Tibial artery (tissue), 4 donors: ENCODE measurements around the gene MYMX.

ENCODE experiments used
- DNase-seq, 2 donors: peaks; one replicate each; pipeline ENCODE4 v3.0.0-alpha.2; 2019
- H3K27ac ChIP-seq, 2 donors: fragments of 200-600 bp; sonication (generic) in 1 of 2; 1 replicate in 1 of 2; 2 replicates in 1 of 2; pipeline ENCODE4 v1.5.1; 2018 to 2019; ENCODE audit warnings: mild to moderate bottlenecking in 1 of 2
- H3K27me3 ChIP-seq, 2 donors: fragments of 200-600 bp; sonication (generic) in 1 of 2; one replicate each; pipeline versions ENCODE4 v1.5.1 to v1.6.0; 2016 to 2019
- H3K36me3 ChIP-seq, 3 donors: fragments of 200-600 bp; sonication (generic) in 2 of 3; one replicate each; pipeline ENCODE4 v1.5.1; 2016 to 2019; ENCODE audit warnings: mild to moderate bottlenecking in 2 of 3
- H3K4me1 ChIP-seq, 4 donors: fragments of 200-600 bp; sonication (generic) in 2 of 4; 1 replicate in 3 of 4; 2 replicates in 1 of 4; pipeline ENCODE4 v1.5.1; 2016 to 2019
- H3K4me3 ChIP-seq, 2 donors: fragments of 200-600 bp; sonication (generic) in 1 of 2; 1 replicate in 1 of 2; 2 replicates in 1 of 2; pipeline ENCODE4 v1.5.1; 2018 to 2019; ENCODE audit warnings: mild to moderate bottlenecking in 2 of 2
- H3K9me3 ChIP-seq, 3 donors: fragments of 200-600 bp; sonication (generic) in 1 of 3; one replicate each; pipeline ENCODE4 v1.5.1; 2016 to 2019
- intact Hi-C: fragments of 100-400 bp; cut with DNase I; formaldehyde crosslinking; loops from one replicate; pipeline ENCODE4 v1.15.0; 2023; ENCODE audit warnings: low total_unique reads
- TF ChIP-seq, protein P1 (sequence below), 2 experiments: fragments of 200-600 bp in 1 of 2; fragments of 450-650 bp in 1 of 2; IDR thresholded peaks; one replicate each; pipeline ENCODE4 v1.5.1; 2017 to 2019; ENCODE audit warnings: antibody characterized with exemption in 2 of 2, mild to moderate bottlenecking in 1 of 2, moderate library complexity in 1 of 2

Gene MYMX

DNA sequence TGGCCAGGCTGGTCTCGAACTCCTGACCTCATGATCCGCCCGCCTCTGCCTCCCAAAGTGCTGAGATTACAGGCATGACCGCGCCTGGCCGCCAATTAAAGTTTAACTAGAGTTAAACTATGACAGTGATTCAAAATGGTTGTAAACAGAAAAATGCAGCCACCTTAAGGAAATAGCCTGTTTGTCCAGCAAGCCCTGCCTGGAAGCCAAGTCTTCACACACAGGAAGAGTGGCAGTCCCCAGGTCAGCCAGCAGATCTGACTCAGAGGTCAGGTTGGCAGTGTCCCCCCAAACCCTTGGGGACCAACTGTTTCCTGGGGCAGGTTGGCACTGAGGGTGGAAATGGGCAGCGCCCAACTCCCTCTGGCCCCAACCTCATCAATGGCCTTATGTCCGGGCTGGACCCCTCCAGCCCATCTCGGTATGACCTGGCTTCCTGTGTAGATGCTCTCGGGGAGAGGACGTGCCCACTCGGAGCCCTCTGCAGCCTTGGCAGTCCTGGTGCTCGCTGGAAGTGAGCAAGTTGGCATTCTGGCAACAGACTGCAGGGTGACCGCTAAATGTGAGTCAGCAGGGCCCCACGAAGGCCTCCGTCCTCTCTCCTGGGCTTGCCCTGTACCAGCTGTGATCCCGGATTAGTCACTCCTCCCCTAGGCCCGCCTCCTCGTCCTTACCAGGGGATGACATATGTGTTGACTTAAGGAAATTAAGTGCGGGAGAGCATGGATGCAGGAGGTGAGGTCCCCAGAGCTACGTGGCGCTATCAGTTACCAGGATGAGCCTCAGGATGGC is 20.5 kb downstream of the MYMX start:
- Histone ChIP-seq H3K4me3 (peak overlapping the region; percentile 58 to 73), H3K9me3 (no peaks in the 10 kb centered on the region), H3K27ac (peak overlapping the region; percentile 94 to 99), H3K36me3 (peaks cover 10 to 14% (median 10%) of the 10 kb centered on the region in 3 donors), H3K27me3 (no peaks in the 10 kb centered on the region), H3K4me1 (peaks cover 0 to 56% (median 46%) of the 10 kb centered on the region in 4 donors)
- TF ChIP-seq, protein P1, sequence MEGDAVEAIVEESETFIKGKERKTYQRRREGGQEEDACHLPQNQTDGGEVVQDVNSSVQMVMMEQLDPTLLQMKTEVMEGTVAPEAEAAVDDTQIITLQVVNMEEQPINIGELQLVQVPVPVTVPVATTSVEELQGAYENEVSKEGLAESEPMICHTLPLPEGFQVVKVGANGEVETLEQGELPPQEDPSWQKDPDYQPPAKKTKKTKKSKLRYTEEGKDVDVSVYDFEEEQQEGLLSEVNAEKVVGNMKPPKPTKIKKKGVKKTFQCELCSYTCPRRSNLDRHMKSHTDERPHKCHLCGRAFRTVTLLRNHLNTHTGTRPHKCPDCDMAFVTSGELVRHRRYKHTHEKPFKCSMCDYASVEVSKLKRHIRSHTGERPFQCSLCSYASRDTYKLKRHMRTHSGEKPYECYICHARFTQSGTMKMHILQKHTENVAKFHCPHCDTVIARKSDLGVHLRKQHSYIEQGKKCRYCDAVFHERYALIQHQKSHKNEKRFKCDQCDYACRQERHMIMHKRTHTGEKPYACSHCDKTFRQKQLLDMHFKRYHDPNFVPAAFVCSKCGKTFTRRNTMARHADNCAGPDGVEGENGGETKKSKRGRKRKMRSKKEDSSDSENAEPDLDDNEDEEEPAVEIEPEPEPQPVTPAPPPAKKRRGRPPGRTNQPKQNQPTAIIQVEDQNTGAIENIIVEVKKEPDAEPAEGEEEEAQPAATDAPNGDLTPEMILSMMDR (IDR thresholded peaks at IDR 0.05): no peak
- intact Hi-C loops: no loop called here
- peak; percentile 98 for DNase-seq

DNA sequence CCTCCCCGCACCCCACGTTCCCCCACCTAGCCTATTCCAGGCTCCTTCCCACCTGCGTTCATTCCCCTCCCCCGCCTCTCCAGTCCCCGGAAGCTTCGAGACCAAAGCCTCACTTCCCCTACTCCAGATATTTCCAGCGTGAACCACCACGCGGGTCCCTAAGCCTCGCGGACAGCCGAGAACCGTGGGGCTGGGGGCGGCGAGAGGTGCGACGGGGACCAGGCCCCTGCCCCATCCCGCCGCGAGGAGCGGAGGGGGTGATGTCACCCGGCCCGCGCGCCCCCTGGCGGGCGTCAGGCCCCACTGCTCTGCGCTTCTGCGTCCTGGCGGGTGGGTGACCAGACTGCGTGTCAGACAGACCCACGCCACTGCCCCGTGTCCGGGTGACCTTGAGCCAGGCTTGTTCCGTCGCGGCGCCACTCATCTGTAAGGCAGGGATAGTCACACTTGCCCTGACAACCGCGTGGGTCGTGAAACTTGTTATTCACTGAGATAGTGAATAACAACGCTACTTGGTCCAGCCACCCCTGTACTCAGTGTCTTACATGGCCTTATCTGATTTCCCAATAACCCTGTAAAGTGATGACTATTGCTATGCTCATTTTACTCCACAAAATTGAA is 21.2 kb downstream of the MYMX start:
- H3K4me3 ChIP-seq: peak overlapping the region; percentile 58 to 73
- H3K9me3 ChIP-seq: no peaks in the 10 kb centered on the region
- H3K27ac ChIP-seq: peak overlapping the region; percentile 94 to 99
- H3K36me3 ChIP-seq: peaks cover 3 to 7% (median 3%) of the 10 kb centered on the region in 3 donors
- TF ChIP-seq, protein P1 (IDR thresholded peaks at IDR 0.05): peak; percentile 98 to 99
- H3K27me3 ChIP-seq: no peaks in the 10 kb centered on the region
- peaks cover 0 to 51% (median 39%) of the 10 kb centered on the region in 4 donors for H3K4me1 ChIP-seq
- DNase-seq: peak; percentile 78 to 90
- intact Hi-C loops: no loop called here

DNA sequence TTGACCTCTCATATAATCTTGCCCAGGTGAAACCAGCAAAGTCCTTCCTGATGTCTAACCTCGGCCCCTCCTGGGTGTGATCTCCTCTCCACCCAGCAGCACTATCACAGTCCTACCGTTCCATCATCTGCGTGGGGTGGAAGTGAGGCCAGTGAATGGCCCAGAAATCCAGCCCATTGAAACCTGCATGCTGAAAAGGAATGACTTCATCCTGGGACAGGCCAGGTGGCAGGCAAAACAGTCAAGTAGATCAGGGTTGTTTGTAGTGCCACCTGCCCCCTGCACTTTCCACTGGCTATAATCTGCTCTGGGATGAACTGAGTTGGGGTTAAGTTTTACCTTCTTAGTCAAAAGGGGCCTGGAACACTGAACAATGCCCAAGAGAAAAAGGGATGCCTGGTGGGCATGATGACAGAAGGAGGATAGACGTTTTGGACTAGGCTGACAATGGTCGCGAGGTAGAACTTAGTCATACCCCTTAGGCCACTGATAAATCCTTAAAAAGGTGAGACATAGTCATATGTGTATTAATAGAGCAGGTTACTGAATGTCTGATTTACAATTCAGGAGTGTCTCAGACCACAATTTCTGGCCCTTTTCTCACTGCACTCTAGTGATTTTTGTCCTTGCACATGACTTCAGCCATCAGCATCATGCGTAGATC is 22.1 kb downstream of the MYMX start:
- H3K9me3 ChIP-seq: no peaks in the 10 kb centered on the region
- no peaks in the 10 kb centered on the region for H3K27me3 ChIP-seq
- peak overlapping the region; percentile 94 to 99 for H3K27ac ChIP-seq
- intact Hi-C loops: no loop called here
- no peak for DNase-seq
- TF ChIP-seq, protein P1 (IDR thresholded peaks at IDR 0.05): no peak
- H3K4me1 ChIP-seq: peaks cover 0 to 42% (median 30%) of the 10 kb centered on the region in 4 donors
- H3K36me3 ChIP-seq: no peaks in the 10 kb centered on the region
- no peak overlapping the region for H3K4me3 ChIP-seq

DNA sequence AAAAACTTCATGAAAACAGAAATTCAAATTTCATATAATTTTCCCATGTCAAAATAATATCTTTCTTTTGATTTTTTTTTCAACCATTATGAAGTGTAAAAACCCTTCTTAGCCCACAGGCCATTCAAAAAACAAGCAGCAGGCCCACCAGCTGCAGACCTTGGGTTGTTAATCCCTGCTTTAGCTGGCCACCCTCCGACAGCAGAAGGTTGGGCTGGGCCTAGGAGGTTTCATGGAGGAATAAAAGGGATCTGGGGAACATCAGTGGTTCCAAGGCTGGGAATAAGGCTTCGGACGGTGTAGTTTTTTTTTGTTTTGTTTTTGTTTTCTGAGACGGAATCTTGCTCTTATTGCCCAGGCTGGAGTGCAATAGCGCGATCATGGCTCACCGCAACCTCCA is 26.6 kb downstream of the MYMX start:
- Histone ChIP-seq H3K4me1 (peaks cover 0 to 15% (median 8%) of the 10 kb centered on the region in 4 donors), H3K4me3 (no peak overlapping the region), H3K36me3 (no peaks in the 10 kb centered on the region), H3K9me3 (no peaks in the 10 kb centered on the region), H3K27me3 (no peaks in the 10 kb centered on the region), H3K27ac (no peak overlapping the region)
- intact Hi-C loops: no loop called here
- TF ChIP-seq, protein P1 (IDR thresholded peaks at IDR 0.05): no peak
- DNase-seq: no peak

DNA sequence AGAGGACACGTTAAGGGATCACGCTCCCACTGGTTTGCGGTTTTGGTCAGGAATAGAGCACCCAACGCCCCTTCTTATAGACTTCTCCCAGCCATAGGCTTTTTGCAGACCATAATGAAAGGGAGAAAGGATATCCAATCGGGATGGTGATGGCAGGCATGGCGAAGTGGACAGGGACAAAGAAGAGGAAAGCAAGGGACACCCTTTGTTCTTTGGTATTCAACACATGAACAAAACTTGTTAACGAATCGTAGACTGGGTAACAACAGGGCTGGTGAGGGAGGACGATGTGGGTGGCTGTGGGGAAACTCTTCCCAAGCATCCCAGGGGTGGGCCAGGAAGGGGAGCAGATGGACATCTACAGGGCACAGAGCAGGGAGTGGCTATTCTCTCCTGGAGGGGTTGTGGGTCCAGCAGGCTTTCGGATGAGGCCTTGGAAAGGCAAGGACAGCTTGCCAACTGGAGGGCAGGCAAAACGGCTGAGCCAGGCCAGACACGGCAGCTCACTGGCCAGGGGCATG is 28.7 kb downstream of the MYMX start:
- Histone ChIP-seq H3K27ac (peak overlapping the region; percentile 97 to 98), H3K4me1 (peaks cover 0 to 30% (median 23%) of the 10 kb centered on the region in 4 donors), H3K36me3 (peaks cover 16 to 20% (median 19%) of the 10 kb centered on the region in 3 donors), H3K9me3 (no peaks in the 10 kb centered on the region), H3K27me3 (no peaks in the 10 kb centered on the region), H3K4me3 (peak overlapping the region; percentile 71 to 74)
- TF ChIP-seq, protein P1 (IDR thresholded peaks at IDR 0.05): no peak
- intact Hi-C loops: no loop called here
- no peak for DNase-seq
